Endothelial cell of umbilical vein (primary cell): ENCODE data around the gene TEX48. TPM values are rescaled to one million over a fixed set of nuclear protein-coding genes. Genes with fewer than 3 reads are reported as not detected.

Experiments used
- BruUV-seq: library from RNA; stranded (reverse); fragments of 400-500 nt; replicated peaks from 2 replicates; lab custom pipeline; 2021; lab: Mats Ljungman, UMichigan
- CTCF ChIA-PET: fragments of 300-600, 350-600 bp; sonication (Branson Sonifier 250); formaldehyde crosslinking; loops from one replicate; lab custom pipeline; 2021; ENCODE audit warnings: antibody characterized with exemption, inconsistent platforms; lab: Charles Lee
- POLR2A ChIA-PET: fragments of 300-600, 350-600 bp; sonication (Branson Sonifier 250); formaldehyde crosslinking; loops from one replicate; lab custom pipeline; 2021; ENCODE audit warnings: antibody characterized with exemption, inconsistent platforms; lab: Charles Lee
- DNase-seq: peaks from one replicate; pipeline ENCODE4 v3.0.0-alpha.2; 2011; ENCODE audit warnings: low read depth, low spot score
- FAIRE-seq: peaks from 2 replicates; lab custom pipeline; 2011; peaks lifted over from hg19 to GRCh38; lab: Jason Lieb, UNC
- H2AFZ ChIP-seq: 2 replicates; pipeline ENCODE4 v1.6.0; 2012; ENCODE audit warnings: low read depth, low read length, control low read depth, inconsistent platforms
- H3K27ac ChIP-seq: 2 replicates; pipeline ENCODE4 v1.5.1; 2011; ENCODE audit warnings: low read depth, mild to moderate bottlenecking, control low read depth, low read length, moderate library complexity; ENCODE audit not compliant: insufficient read depth
- H3K27me3 ChIP-seq, 2 experiments: 2 replicates each; pipeline versions ENCODE4 v1.6.0 to v1.6.1; 2011; ENCODE audit warnings: low read length in 2 of 2, mixed read lengths in 1 of 2; ENCODE audit not compliant: control insufficient read depth in 2 of 2, insufficient read depth in 2 of 2
- H3K36me3 ChIP-seq, 2 experiments: 2 replicates in 1 of 2; 3 replicates in 1 of 2; pipeline ENCODE4 v1.5.1; 2011; ENCODE audit warnings: low read length in 2 of 2, mild to moderate bottlenecking in 1 of 2, moderate library complexity in 1 of 2; ENCODE audit not compliant: control insufficient read depth in 2 of 2, insufficient read depth in 2 of 2; ENCODE audit errors: extremely low read depth in 1 of 2
- H3K4me1 ChIP-seq: 3 replicates; pipeline ENCODE4 v1.5.1; 2011; ENCODE audit warnings: mild to moderate bottlenecking, low read length; ENCODE audit not compliant: control insufficient read depth, insufficient read depth; ENCODE audit errors: extremely low read depth
- H3K4me2 ChIP-seq: 2 replicates; pipeline ENCODE4 v1.6.1; 2011; ENCODE audit warnings: low read length, control low read depth, mixed read lengths; ENCODE audit not compliant: insufficient read depth
- H3K4me3 ChIP-seq, 3 experiments: fragments of 200-600 bp in 1 of 3; sonication (generic), shearing (Covaris generic) in 1 of 3; replicated peaks in 1 of 3; 2 replicates each; pipeline ENCODE4 v1.5.1; 2011 to 2016; ENCODE audit warnings: control low read depth in 3 of 3, low read length in 3 of 3, mild to moderate bottlenecking in 2 of 3, inconsistent platforms in 1 of 3, low read depth in 1 of 3, moderate library complexity in 1 of 3; ENCODE audit not compliant: insufficient read depth in 1 of 3
- H3K79me2 ChIP-seq: 2 replicates; pipeline ENCODE4 v1.6.0; 2012; ENCODE audit warnings: low read length, inconsistent platforms; ENCODE audit not compliant: control insufficient read depth, insufficient read depth
- H3K9ac ChIP-seq: replicated peaks from 2 replicates; pipeline ENCODE3; 2011; ENCODE audit warnings: low read length, control low read depth; ENCODE audit not compliant: insufficient read depth; ENCODE audit errors: extremely low read depth
- H3K9me1 ChIP-seq: replicated peaks from 3 replicates; pipeline ENCODE4 v1.6.0; 2011; ENCODE audit warnings: mild to moderate bottlenecking, low read length; ENCODE audit not compliant: control insufficient read depth, insufficient read depth; ENCODE audit errors: extremely low read depth
- H3K9me3 ChIP-seq: replicated peaks from 2 replicates; pipeline ENCODE4 v1.5.1; 2012; ENCODE audit warnings: low read length, inconsistent platforms; ENCODE audit not compliant: control insufficient read depth, insufficient read depth
- H4K20me1 ChIP-seq: replicated peaks from 2 replicates; pipeline ENCODE3; 2011; ENCODE audit warnings: mild to moderate bottlenecking, low read length; ENCODE audit not compliant: control insufficient read depth, insufficient read depth; ENCODE audit errors: extremely low read depth
- EZH2 ChIP-seq: IDR thresholded peaks from 2 replicates; pipeline ENCODE4 v1.6.1; 2012; ENCODE audit warnings: borderline replicate concordance, low read depth, mild to moderate bottlenecking, moderate library complexity, low read length, inconsistent platforms; ENCODE audit not compliant: severe bottlenecking
- FOS ChIP-seq: IDR thresholded peaks from 2 replicates; pipeline ENCODE4 v1.6.1; 2011; ENCODE audit warnings: mild to moderate bottlenecking, low read length, moderate library complexity, borderline replicate concordance; ENCODE audit not compliant: insufficient read depth
- GATA2 ChIP-seq: IDR thresholded peaks from 2 replicates; pipeline ENCODE4 v1.7.0; 2011; ENCODE audit warnings: low read depth, mild to moderate bottlenecking, moderate library complexity, mixed read lengths, low read length; ENCODE audit not compliant: insufficient read length, insufficient read depth
- JUN ChIP-seq: IDR thresholded peaks from 2 replicates; pipeline ENCODE4 v1.6.1; 2011; ENCODE audit warnings: borderline replicate concordance, low read depth; ENCODE audit not compliant: insufficient read length, insufficient read depth
- MYC ChIP-seq: IDR thresholded peaks from one replicate; pipeline ENCODE4 v1.6.1; 2011; ENCODE audit warnings: mild to moderate bottlenecking, low read depth, low read length
- POLR2A ChIP-seq: IDR thresholded peaks from 2 replicates; pipeline ENCODE4 v1.6.1; 2012; ENCODE audit warnings: low read depth, mild to moderate bottlenecking, control low read depth, low read length
- POLR2AphosphoS5 ChIP-seq: IDR thresholded peaks from 2 replicates; pipeline ENCODE4 v1.6.1; 2012; ENCODE audit warnings: low read depth, mild to moderate bottlenecking, control low read depth, low read length, moderate library complexity; ENCODE audit not compliant: insufficient read depth
- dilution Hi-C: fragments of 300-500 bp; cut with MboI; formaldehyde crosslinking; loops from one replicate; pipeline ENCODE4 v1.15.0; 2019; ENCODE audit warnings: low sequenced_read_pairs; ENCODE audit not compliant: extremely low pct_ligation_motif_present
- intact Hi-C: fragments of 100-400 bp; cut with micrococcal nuclease; formaldehyde crosslinking; loops from one replicate; pipeline ENCODE4 v1.10.0; 2022
- polyA plus RNA-seq, 4 experiments: library from polyadenylated mRNA; depleted of rRNA in 3 of 4; stranded (reverse) in 3 of 4; unstranded in 1 of 4; fragments of >200 nt; gene quantifications; 2 replicates each; pipeline versions ENCODE4 v1.2.1 to v1.2.3, GENCODE V29; 2011 to 2012; ENCODE audit warnings: missing spikeins in 1 of 4
- total RNA-seq: library from RNA; stranded (reverse); gene quantifications from 2 replicates; pipeline ENCODE4 v1.2.3, GENCODE V29; 2021
- TF ChIP-seq, protein P1 (sequence below): IDR thresholded peaks from 2 replicates; pipeline ENCODE4 v1.6.1; 2011; ENCODE audit not compliant: insufficient read depth, insufficient read length

The TEX48 gene
- total and polyA plus RNA-seq, 2 donors (not counting 3 experiments of a cell fraction or from before 2014, with no cell fraction given) = not detected

DNA sequence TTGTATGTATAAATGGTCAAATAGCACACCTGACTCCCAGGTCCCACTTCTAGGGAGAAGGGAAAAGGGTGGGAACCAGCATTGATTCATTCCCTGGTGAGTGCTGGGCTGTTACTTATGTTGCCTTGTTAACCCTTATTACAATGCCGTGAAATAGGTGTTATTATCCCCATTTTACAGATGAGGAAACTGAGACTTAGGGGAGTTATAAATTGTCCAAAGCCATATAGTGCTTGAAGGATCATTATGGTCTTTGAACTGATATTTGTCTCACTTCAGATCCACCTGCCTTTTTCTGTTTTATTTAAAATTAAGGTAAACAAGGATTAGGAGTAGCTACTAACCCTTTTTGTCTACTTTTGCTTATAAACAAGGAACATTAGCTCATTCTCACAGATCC lies 54.4 kb downstream of the TEX48 start:
- H3K4me3 ChIP-seq = no peak overlapping the region
- CTCF ChIA-PET = interaction anchor here (1.1 kb wide), 1 partner anchor 194 kb away, joined by 3 read pairs; no protein-coding TSS in a partner anchor
- intact Hi-C loops (no loop called here), dilution Hi-C loops (no loop called here)
- no peaks in the 10 kb centered on the region for H4K20me1 ChIP-seq
- TF ChIP-seq POLR2A (no peak), FOS (no peak), MYC (no peak), GATA2 (no peak), EZH2 (no peak), JUN (no peak), POLR2AphosphoS5 (no peak)
- TF ChIP-seq, protein P1, sequence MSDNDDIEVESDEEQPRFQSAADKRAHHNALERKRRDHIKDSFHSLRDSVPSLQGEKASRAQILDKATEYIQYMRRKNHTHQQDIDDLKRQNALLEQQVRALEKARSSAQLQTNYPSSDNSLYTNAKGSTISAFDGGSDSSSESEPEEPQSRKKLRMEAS = no peak
- BruUV-seq = no TSS peak
- POLR2A ChIA-PET = no interaction called here
- no peaks in the 10 kb centered on the region for H3K4me1 ChIP-seq
- no peaks in the 10 kb centered on the region for H3K9me1 ChIP-seq
- FAIRE-seq (no peak), DNase-seq (no peak)
- no peaks in the 10 kb centered on the region for H3K79me2 ChIP-seq
- H3K9me3 ChIP-seq = no peaks in the 10 kb centered on the region
- no peak overlapping the region for H2AFZ ChIP-seq
- H3K36me3 ChIP-seq = peaks cover 0 to 3% of the 10 kb centered on the region in 2 experiments
- H3K27ac ChIP-seq = no peak overlapping the region
- H3K4me2 ChIP-seq = no peak overlapping the region
- no peaks in the 10 kb centered on the region for H3K27me3 ChIP-seq
- no peak overlapping the region for H3K9ac ChIP-seq
